SIG-M5 treated with dmso at 0.1 percent for 504 hours (cell line): ENCODE results near the gene WDR5.

Experiments
- DNase-seq: peaks from one replicate; lab custom pipeline; 2025; ENCODE audit not compliant: unreplicated experiment; lab: John Stamatoyannopoulos, UW

Gene WDR5

GRCh38 chr9:134172198-134173126, 36.6 kb downstream of the WDR5 start:
- DNase-seq, result no peak

GRCh38 chr9:134173127-134174072, 37.5 kb downstream of the WDR5 start:
- no peak for DNase-seq

- no peak for DNase-seq
Observed at GRCh38 chr9:134174073-134174449, 38.2 kb downstream of the WDR5 start.

GRCh38 chr9:134174526-134175290, 38.8 kb downstream of the WDR5 start:
- DNase-seq, result no peak

- DNase-seq, result no peak
Observed at GRCh38 chr9:134175291-134175807, 39.5 kb downstream of the WDR5 start.

- no peak for DNase-seq
Observed at GRCh38 chr9:134175808-134176598, 40.1 kb downstream of the WDR5 start.

GRCh38 chr9:134176599-134176968, 40.7 kb downstream of the WDR5 start:
- DNase-seq, result no peak

- no peak for DNase-seq
Observed at GRCh38 chr9:134177186-134177585, 41.3 kb downstream of the WDR5 start.

- no peak for DNase-seq
Observed at GRCh38 chr9:134177624-134178393, 41.9 kb downstream of the WDR5 start.

GRCh38 chr9:134178394-134178767, 42.5 kb downstream of the WDR5 start:
- DNase-seq, result no peak

- DNase-seq, result no peak
Observed at GRCh38 chr9:134178768-134179551, 43.1 kb downstream of the WDR5 start.

GRCh38 chr9:134179595-134179917, 43.7 kb downstream of the WDR5 start:
- DNase-seq, result no peak

GRCh38 chr9:134179918-134180785, 44.3 kb downstream of the WDR5 start:
- no peak for DNase-seq

GRCh38 chr9:134180786-134181647, 45.1 kb downstream of the WDR5 start:
- DNase-seq, result no peak

- no peak for DNase-seq
Observed at GRCh38 chr9:134181648-134182034, 45.8 kb downstream of the WDR5 start.

GRCh38 chr9:134182554-134183085, 46.7 kb downstream of the WDR5 start:
- no peak for DNase-seq
